Right lobe of liver (tissue), 4 donors: Measurements from ENCODE around the gene ADRM1.

Experiments used
- POLR2A ChIP-seq: fragments of 450-650 bp; IDR thresholded peaks from one replicate; pipeline ENCODE4 v1.6.1; 2017; ENCODE audit warnings: antibody characterized with exemption, mild to moderate bottlenecking
- TF ChIP-seq, protein P1 (sequence below), 4 donors: fragments of 200-600 bp in 3 of 4; fragments of 450-650 bp in 1 of 4; IDR thresholded peaks; one replicate each; pipeline versions ENCODE4 v1.5.1 to v1.8.0; 2016 to 2022; ENCODE audit warnings: antibody characterized with exemption in 4 of 4, mild to moderate bottlenecking in 2 of 4
- donor health status: DM: no; HTN: no; CAD: no.
- donor health status: DM: no; HTN: no; CAD: no.
- donor health status: DM: no; HTN: yes; CAD: no.

DNA sequence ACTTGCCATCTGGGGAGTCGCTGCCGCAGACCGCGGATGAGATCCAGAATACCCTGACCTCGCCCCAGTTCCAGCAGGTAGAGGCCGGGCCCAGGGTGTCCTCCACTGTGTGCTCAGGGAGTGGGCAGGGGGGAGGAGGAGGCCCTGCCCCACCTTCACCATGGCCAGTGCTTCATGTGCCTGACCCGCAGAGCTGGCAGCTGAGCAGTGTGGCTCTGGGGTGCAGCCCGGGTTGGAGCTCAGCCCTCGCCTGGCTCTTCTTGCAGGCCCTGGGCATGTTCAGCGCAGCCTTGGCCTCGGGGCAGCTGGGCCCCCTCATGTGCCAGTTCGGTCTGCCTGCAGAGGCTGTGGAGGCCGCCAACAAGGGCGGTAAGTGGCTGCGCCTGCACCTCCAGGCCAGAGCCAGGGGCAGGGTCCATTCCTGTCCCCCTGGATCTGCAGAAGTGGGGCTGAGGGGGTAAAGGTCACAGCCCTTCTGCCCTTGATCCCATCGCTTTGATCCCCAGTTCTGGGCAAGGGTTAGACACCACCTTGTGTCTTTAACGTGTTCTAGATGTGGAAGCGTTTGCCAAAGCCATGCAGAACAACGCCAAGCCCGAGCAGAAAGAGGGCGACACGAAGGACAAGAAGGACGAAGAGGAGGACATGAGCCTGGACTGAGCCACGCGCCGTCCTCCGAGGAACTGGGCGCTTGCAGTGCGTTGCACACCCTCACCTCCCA is 5.5 kb downstream of the ADRM1 start:
- TF ChIP-seq, protein P1, sequence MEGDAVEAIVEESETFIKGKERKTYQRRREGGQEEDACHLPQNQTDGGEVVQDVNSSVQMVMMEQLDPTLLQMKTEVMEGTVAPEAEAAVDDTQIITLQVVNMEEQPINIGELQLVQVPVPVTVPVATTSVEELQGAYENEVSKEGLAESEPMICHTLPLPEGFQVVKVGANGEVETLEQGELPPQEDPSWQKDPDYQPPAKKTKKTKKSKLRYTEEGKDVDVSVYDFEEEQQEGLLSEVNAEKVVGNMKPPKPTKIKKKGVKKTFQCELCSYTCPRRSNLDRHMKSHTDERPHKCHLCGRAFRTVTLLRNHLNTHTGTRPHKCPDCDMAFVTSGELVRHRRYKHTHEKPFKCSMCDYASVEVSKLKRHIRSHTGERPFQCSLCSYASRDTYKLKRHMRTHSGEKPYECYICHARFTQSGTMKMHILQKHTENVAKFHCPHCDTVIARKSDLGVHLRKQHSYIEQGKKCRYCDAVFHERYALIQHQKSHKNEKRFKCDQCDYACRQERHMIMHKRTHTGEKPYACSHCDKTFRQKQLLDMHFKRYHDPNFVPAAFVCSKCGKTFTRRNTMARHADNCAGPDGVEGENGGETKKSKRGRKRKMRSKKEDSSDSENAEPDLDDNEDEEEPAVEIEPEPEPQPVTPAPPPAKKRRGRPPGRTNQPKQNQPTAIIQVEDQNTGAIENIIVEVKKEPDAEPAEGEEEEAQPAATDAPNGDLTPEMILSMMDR (IDR thresholded peaks at IDR 0.05) = no peak
- TF ChIP-seq POLR2A = no peak
